HepG2 (cell line): ENCODE data around the gene SLC35A2. TPM values are rescaled to one million over a fixed set of nuclear protein-coding genes. Genes with fewer than 3 reads are reported as not detected.

Source experiments
- ATAD3A ChIP-seq: sonication (generic); formaldehyde crosslinking; IDR thresholded peaks from 2 replicates; pipeline ENCODE4 v1.4.0; 2020; ENCODE audit warnings: missing genetic modification reagents
- BORCS8-MEF2B ChIP-seq: sonication (generic); formaldehyde crosslinking; IDR thresholded peaks from 2 replicates; pipeline ENCODE4 v1.8.0; 2022; ENCODE audit warnings: mild to moderate bottlenecking, missing genetic modification reagents
- CENPX ChIP-seq: sonication (generic); formaldehyde crosslinking; IDR thresholded peaks from 2 replicates; pipeline ENCODE4 v1.9.0; 2021; ENCODE audit warnings: mild to moderate bottlenecking, missing genetic modification reagents, moderate library complexity
- GATA4 ChIP-seq: sonication (generic); IDR thresholded peaks from 2 replicates; pipeline ENCODE4 v1.6.1; 2016; ENCODE audit warnings: antibody characterized with exemption, low read depth, borderline replicate concordance
- HNRNPL ChIP-seq: fragments of 200-400 bp; formaldehyde crosslinking; IDR thresholded peaks from 2 replicates; pipeline ENCODE4 v1.6.1; 2017; ENCODE audit warnings: mild to moderate bottlenecking, low read depth, low read length
- IRF2 ChIP-seq: IDR thresholded peaks from 2 replicates; pipeline ENCODE4 v1.6.1; 2018; ENCODE audit warnings: missing genetic modification reagents, missing compliant biosample characterization
- NR2F1 ChIP-seq, 2 experiments: fragments of 450-650 bp in 1 of 2; formaldehyde crosslinking in 1 of 2; IDR thresholded peaks; 2 replicates each; pipeline versions ENCODE4 v1.5.0 to v1.6.1; 2016 to 2020; ENCODE audit warnings: mild to moderate bottlenecking in 1 of 2, missing compliant biosample characterization in 1 of 2, missing genetic modification reagents in 1 of 2, moderate library complexity in 1 of 2
- RBAK ChIP-seq: sonication (generic); formaldehyde crosslinking; IDR thresholded peaks from 2 replicates; pipeline ENCODE4 v1.5.1; 2020; ENCODE audit warnings: mild to moderate bottlenecking, missing genetic modification reagents
- TEAD2 ChIP-seq: sonication (generic); formaldehyde crosslinking; IDR thresholded peaks from 2 replicates; pipeline ENCODE4 v1.9.0; 2021; ENCODE audit warnings: missing genetic modification reagents
- ZBTB7B ChIP-seq: sonication (generic); formaldehyde crosslinking; IDR thresholded peaks from 2 replicates; pipeline ENCODE4 v1.4.0; 2020; ENCODE audit warnings: missing genetic modification reagents
- ZNF460 ChIP-seq: sonication (generic); formaldehyde crosslinking; IDR thresholded peaks from 2 replicates; pipeline ENCODE4 v1.5.1; 2020; ENCODE audit warnings: missing genetic modification reagents, mild to moderate bottlenecking, borderline replicate concordance
- ZNF564 ChIP-seq: sonication (generic); formaldehyde crosslinking; IDR thresholded peaks from 2 replicates; pipeline ENCODE4 v1.8.1; 2023; ENCODE audit warnings: mild to moderate bottlenecking, missing genetic modification reagents
- ZNF615 ChIP-seq: sonication (generic); formaldehyde crosslinking; IDR thresholded peaks from 2 replicates; pipeline ENCODE4 v1.5.0; 2020; ENCODE audit warnings: mild to moderate bottlenecking, missing genetic modification reagents, borderline replicate concordance
- polyA plus RNA-seq, 8 experiments: library from polyadenylated mRNA; depleted of rRNA in 3 of 8; stranded (reverse) in 7 of 8; unstranded in 1 of 8; fragments of >200 nt; fragmentation: Illumina TruSeq in 4 of 8; extraction: Trizol in 4 of 8; gene quantifications; 2 replicates each; pipeline versions ENCODE4 v1.2.1 to v1.2.3, GENCODE V29; 2011 to 2016; ENCODE audit warnings: low read depth in 4 of 8, missing spikeins in 1 of 8, mixed read lengths in 1 of 8; ENCODE audit not compliant: insufficient read depth in 1 of 8
- total RNA-seq, 5 experiments: library from RNA; depleted of rRNA; stranded (reverse); fragments of >200 nt; fragmentation: Illumina TruSeq; extraction: Trizol; gene quantifications; 2 replicates each; pipeline ENCODE4 v1.2.3, GENCODE V29; 2016; ENCODE audit warnings: low read depth in 1 of 5
- TF ChIP-seq, protein P1 (sequence below): sonication (generic); formaldehyde crosslinking; IDR thresholded peaks from 2 replicates; pipeline ENCODE4 v1.4.0; 2020; ENCODE audit warnings: missing genetic modification reagents
- TF ChIP-seq, protein P2 (sequence below): sonication (generic); formaldehyde crosslinking; IDR thresholded peaks from 2 replicates; pipeline ENCODE4 v1.4.0; 2020; ENCODE audit warnings: missing genetic modification reagents
- TF ChIP-seq, protein P3 (sequence below), 2 experiments: fragments of 450-650 bp in 1 of 2; sonication (generic) in 1 of 2; formaldehyde crosslinking; IDR thresholded peaks; 2 replicates each; pipeline versions ENCODE4 v1.5.0 to v1.8.0; 2020 to 2022; ENCODE audit warnings: mild to moderate bottlenecking in 1 of 2, missing genetic modification reagents in 1 of 2
- TF ChIP-seq, protein P4 (sequence below): sonication (generic); formaldehyde crosslinking; IDR thresholded peaks from 2 replicates; pipeline ENCODE4 v1.5.0; 2020; ENCODE audit warnings: missing genetic modification reagents
- TF ChIP-seq, protein P5 (sequence below): sonication (generic); formaldehyde crosslinking; conservative IDR thresholded peaks from 2 replicates; pipeline ENCODE4 v1.4.0; 2020; ENCODE audit warnings: missing genetic modification reagents
- TF ChIP-seq, protein P6 (sequence below): sonication (generic); formaldehyde crosslinking; conservative IDR thresholded peaks from 2 replicates; pipeline ENCODE4 v1.4.0; 2020; ENCODE audit warnings: missing genetic modification reagents

The SLC35A2 gene
- total and polyA plus RNA-seq, 2 of the 13 experiments (the other 11 are each of a cell fraction or from before 2014, with no cell fraction given): 32.1 to 40.8 TPM

DNA sequence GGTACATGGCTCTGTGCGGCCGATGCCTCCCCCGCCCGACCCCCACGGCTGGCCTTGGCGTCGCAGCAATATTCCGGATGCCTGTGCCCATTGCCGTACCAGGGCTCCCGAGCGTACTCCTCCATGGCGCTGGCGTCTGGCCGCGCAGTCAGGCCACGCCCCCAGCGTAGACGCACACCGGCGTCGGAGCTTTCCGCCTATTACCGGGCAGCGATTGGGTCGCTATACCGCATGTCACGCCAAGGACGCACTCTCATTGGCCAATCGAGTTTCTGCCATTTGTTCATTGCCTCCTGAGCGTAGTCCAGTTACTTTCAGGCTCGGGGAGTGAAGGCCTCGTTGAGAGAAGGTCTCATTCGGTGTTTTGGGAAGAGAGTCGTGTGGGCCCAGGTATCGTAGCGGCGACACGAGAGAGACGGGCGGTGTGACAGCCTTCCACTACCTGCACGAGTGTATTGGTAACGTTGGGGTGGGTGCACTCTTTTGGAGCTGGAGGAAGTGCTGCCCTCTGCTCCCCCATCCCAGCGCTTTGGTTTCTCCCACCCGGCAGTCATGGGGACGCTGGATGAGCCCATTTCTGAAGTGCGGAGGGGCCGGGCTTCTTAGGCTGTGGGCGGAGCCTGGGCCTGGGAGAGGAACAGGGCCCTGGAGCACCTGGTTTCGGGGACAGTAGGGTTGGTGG lies 13.7 kb downstream of the SLC35A2 start, which contains the start of the genes PQBP1 and TIMM17B (continued):
- peak; percentile 25; the same call in 1 of the 2 replicates for TF ChIP-seq ZNF564
- no peak for TF ChIP-seq RBAK (CRISPR knock-in tag)
- TF ChIP-seq, protein P1, sequence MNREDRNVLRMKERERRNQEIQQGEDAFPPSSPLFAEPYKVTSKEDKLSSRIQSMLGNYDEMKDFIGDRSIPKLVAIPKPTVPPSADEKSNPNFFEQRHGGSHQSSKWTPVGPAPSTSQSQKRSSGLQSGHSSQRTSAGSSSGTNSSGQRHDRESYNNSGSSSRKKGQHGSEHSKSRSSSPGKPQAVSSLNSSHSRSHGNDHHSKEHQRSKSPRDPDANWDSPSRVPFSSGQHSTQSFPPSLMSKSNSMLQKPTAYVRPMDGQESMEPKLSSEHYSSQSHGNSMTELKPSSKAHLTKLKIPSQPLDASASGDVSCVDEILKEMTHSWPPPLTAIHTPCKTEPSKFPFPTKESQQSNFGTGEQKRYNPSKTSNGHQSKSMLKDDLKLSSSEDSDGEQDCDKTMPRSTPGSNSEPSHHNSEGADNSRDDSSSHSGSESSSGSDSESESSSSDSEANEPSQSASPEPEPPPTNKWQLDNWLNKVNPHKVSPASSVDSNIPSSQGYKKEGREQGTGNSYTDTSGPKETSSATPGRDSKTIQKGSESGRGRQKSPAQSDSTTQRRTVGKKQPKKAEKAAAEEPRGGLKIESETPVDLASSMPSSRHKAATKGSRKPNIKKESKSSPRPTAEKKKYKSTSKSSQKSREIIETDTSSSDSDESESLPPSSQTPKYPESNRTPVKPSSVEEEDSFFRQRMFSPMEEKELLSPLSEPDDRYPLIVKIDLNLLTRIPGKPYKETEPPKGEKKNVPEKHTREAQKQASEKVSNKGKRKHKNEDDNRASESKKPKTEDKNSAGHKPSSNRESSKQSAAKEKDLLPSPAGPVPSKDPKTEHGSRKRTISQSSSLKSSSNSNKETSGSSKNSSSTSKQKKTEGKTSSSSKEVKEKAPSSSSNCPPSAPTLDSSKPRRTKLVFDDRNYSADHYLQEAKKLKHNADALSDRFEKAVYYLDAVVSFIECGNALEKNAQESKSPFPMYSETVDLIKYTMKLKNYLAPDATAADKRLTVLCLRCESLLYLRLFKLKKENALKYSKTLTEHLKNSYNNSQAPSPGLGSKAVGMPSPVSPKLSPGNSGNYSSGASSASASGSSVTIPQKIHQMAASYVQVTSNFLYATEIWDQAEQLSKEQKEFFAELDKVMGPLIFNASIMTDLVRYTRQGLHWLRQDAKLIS (CRISPR knock-in tag): no peak
- TF ChIP-seq, protein P2, sequence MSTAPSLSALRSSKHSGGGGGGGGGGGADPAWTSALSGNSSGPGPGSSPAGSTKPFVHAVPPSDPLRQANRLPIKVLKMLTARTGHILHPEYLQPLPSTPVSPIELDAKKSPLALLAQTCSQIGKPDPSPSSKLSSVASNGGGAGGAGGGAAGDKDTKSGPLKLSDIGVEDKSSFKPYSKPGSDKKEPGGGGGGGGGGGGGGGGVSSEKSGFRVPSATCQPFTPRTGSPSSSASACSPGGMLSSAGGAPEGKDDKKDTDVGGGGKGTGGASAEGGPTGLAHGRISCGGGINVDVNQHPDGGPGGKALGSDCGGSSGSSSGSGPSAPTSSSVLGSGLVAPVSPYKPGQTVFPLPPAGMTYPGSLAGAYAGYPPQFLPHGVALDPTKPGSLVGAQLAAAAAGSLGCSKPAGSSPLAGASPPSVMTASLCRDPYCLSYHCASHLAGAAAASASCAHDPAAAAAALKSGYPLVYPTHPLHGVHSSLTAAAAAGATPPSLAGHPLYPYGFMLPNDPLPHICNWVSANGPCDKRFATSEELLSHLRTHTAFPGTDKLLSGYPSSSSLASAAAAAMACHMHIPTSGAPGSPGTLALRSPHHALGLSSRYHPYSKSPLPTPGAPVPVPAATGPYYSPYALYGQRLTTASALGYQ: no peak
- TF ChIP-seq CENPX (CRISPR knock-in tag): no peak
- TF ChIP-seq ZNF460 (CRISPR knock-in tag): no peak
- TF ChIP-seq, protein P3, sequence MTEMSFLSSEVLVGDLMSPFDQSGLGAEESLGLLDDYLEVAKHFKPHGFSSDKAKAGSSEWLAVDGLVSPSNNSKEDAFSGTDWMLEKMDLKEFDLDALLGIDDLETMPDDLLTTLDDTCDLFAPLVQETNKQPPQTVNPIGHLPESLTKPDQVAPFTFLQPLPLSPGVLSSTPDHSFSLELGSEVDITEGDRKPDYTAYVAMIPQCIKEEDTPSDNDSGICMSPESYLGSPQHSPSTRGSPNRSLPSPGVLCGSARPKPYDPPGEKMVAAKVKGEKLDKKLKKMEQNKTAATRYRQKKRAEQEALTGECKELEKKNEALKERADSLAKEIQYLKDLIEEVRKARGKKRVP (CRISPR knock-in tag; IDR thresholded peaks at IDR 0.05): no peak
- TF ChIP-seq, protein P4, sequence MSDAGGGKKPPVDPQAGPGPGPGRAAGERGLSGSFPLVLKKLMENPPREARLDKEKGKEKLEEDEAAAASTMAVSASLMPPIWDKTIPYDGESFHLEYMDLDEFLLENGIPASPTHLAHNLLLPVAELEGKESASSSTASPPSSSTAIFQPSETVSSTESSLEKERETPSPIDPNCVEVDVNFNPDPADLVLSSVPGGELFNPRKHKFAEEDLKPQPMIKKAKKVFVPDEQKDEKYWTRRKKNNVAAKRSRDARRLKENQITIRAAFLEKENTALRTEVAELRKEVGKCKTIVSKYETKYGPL (CRISPR knock-in tag): no peak
- no peak for TF ChIP-seq IRF2 (CRISPR knock-in tag)
- TF ChIP-seq, protein P5, sequence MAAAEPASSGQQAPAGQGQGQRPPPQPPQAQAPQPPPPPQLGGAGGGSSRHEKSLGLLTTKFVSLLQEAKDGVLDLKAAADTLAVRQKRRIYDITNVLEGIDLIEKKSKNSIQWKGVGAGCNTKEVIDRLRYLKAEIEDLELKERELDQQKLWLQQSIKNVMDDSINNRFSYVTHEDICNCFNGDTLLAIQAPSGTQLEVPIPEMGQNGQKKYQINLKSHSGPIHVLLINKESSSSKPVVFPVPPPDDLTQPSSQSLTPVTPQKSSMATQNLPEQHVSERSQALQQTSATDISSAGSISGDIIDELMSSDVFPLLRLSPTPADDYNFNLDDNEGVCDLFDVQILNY (CRISPR knock-in tag): no peak
- TF ChIP-seq ATAD3A: no peak
- no peak for TF ChIP-seq ZBTB7B (CRISPR knock-in tag)
- TF ChIP-seq, protein P6, sequence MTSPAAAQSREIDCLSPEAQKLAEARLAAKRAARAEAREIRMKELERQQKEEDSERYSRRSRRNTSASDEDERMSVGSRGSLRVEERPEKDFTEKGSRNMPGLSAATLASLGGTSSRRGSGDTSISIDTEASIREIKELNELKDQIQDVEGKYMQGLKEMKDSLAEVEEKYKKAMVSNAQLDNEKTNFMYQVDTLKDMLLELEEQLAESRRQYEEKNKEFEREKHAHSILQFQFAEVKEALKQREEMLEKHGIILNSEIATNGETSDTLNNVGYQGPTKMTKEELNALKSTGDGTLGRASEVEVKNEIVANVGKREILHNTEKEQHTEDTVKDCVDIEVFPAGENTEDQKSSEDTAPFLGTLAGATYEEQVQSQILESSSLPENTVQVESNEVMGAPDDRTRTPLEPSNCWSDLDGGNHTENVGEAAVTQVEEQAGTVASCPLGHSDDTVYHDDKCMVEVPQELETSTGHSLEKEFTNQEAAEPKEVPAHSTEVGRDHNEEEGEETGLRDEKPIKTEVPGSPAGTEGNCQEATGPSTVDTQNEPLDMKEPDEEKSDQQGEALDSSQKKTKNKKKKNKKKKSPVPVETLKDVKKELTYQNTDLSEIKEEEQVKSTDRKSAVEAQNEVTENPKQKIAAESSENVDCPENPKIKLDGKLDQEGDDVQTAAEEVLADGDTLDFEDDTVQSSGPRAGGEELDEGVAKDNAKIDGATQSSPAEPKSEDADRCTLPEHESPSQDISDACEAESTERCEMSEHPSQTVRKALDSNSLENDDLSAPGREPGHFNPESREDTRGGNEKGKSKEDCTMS: no peak
- no peak for TF ChIP-seq BORCS8-MEF2B (CRISPR knock-in tag)
- TF ChIP-seq HNRNPL: no peak
- no peak for TF ChIP-seq NR2F1 (CRISPR knock-in tag; IDR thresholded peaks at IDR 0.05)
- peak; percentile 15; the same call in 1 of the 2 replicates for TF ChIP-seq GATA4
- no peak for TF ChIP-seq TEAD2 (CRISPR knock-in tag)
- no peak for TF ChIP-seq ZNF615 (CRISPR knock-in tag)
